Measurements from ENCODE around the gene ATP6V1B1.

DNA sequence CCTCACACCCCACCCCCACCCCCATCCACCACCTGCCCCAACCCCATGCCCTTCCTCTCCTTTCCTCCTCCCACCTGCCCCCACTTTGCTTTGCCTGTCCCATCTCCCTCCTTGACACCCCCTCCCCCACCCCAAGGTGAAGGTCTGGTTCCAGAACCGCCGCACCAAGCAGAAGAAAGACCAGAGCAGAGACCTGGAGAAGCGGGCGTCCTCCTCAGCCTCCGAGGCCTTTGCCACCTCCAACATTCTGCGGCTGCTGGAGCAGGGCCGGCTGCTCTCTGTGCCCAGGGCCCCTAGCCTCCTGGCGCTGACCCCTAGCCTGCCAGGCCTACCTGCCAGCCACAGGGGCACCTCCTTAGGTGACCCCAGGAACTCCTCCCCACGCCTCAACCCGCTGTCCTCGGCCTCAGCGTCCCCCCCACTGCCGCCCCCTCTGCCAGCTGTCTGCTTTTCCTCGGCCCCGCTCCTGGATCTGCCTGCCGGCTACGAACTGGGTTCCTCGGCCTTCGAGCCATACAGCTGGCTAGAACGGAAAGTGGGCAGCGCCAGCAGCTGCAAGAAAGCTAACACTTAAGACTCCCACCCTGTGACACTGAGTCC is 3.0 kb upstream of the ATP6V1B1 start:
- TF ChIP-seq, protein P1, sequence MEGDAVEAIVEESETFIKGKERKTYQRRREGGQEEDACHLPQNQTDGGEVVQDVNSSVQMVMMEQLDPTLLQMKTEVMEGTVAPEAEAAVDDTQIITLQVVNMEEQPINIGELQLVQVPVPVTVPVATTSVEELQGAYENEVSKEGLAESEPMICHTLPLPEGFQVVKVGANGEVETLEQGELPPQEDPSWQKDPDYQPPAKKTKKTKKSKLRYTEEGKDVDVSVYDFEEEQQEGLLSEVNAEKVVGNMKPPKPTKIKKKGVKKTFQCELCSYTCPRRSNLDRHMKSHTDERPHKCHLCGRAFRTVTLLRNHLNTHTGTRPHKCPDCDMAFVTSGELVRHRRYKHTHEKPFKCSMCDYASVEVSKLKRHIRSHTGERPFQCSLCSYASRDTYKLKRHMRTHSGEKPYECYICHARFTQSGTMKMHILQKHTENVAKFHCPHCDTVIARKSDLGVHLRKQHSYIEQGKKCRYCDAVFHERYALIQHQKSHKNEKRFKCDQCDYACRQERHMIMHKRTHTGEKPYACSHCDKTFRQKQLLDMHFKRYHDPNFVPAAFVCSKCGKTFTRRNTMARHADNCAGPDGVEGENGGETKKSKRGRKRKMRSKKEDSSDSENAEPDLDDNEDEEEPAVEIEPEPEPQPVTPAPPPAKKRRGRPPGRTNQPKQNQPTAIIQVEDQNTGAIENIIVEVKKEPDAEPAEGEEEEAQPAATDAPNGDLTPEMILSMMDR (IDR thresholded peaks at IDR 0.05) = no peak
- no peak for TF ChIP-seq POLR2A (IDR thresholded peaks at IDR 0.05)

Data from esophagus squamous epithelium (tissue), 4 donors.